Right atrium auricular region (tissue), 2 donors: ENCODE data around the gene MCRS1. TPM values are rescaled to one million over a fixed set of nuclear protein-coding genes. Genes with fewer than 3 reads are reported as not detected.

Experiments used
- DNase-seq: peaks from one replicate; pipeline ENCODE4 v3.0.0-alpha.2; 2019; ENCODE audit warnings: low spot score
- H3K27ac ChIP-seq, 2 donors: fragments of 200-600 bp; sonication (generic); 1 replicate in 1 of 2; 2 replicates in 1 of 2; pipeline ENCODE4 v1.5.1; 2016 to 2019
- H3K27me3 ChIP-seq, 2 donors: fragments of 200-600 bp; sonication (generic); one replicate each; pipeline versions ENCODE4 v1.5.1 to v1.6.0; 2017 to 2019
- H3K36me3 ChIP-seq: fragments of 200-600 bp; sonication (generic); one replicate; pipeline ENCODE4 v1.5.1; 2016
- H3K4me1 ChIP-seq, 2 donors: fragments of 200-600 bp; sonication (generic); one replicate each; pipeline versions ENCODE4 v1.5.1 to v1.6.0; 2017 to 2019
- H3K4me3 ChIP-seq, 2 donors: fragments of 200-600 bp; sonication (generic); 1 replicate in 1 of 2; 2 replicates in 1 of 2; pipeline ENCODE4 v1.5.1; 2017 to 2019; ENCODE audit warnings: mild to moderate bottlenecking in 1 of 2, moderate library complexity in 1 of 2
- H3K9me3 ChIP-seq, 2 donors: fragments of 200-600 bp; sonication (generic); one replicate each; pipeline ENCODE4 v1.5.1; 2019
- CTCF ChIP-seq, 2 donors: fragments of 200-600 bp; sonication (generic); IDR thresholded peaks; one replicate each; pipeline ENCODE4 v1.5.1; 2019; ENCODE audit warnings: antibody characterized with exemption in 2 of 2
- total RNA-seq, 2 donors: library from RNA; depleted of rRNA; stranded (reverse); fragments of >200 nt; gene quantifications; one replicate each; pipeline ENCODE4 v1.1.0, GENCODE V29; 2016

Gene MCRS1
- total RNA-seq, 2 donors from 2014 or later = 81.8 to 82.8 TPM

- peaks cover 0 to 11% of the 10 kb centered on the region in 2 donors for H3K4me1 ChIP-seq
- TF ChIP-seq CTCF (IDR thresholded peaks at IDR 0.05) = no peak
- no peaks in the 10 kb centered on the region for H3K9me3 ChIP-seq
Observed at GRCh38 chr12:49542592-49543160, 25.3 kb downstream of the MCRS1 start.

DNA sequence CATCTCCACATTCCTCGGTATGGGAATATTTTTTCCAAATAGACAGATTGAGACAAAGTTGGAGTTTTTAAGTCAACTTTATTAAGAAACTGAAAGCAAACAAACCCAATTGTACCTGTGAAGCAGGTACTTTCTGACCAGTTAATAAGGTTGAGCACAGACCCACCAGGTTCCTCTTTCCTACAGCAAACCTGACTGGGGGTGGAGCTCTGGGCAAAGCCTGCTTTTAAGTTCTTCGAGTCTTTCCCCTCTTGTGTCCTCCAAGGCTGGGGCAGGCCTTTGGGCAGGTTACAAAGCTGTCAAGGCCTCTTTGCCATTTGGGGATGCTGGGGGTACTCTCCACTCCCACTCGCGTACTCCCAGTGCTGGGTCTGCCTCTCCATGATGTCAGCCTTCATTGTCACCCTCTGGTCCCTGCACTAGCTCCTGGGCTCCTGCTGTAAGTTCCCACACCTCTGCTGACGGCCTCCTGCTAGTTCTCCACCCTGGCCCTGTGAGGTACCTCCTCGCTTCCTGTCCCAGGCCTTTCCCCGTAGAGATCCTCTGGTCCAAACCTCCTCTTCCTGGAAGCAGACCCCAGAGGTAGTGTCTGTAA lies 25.9 kb downstream of the MCRS1 start:
- Histone ChIP-seq H3K36me3 (no peaks in the 10 kb centered on the region), H3K4me3 (no peak overlapping the region), H3K27me3 (peaks cover 0 to 13% of the 10 kb centered on the region in 2 donors), H3K9me3 (no peaks in the 10 kb centered on the region), H3K27ac (no peak overlapping the region), H3K4me1 (peaks cover 0 to 14% of the 10 kb centered on the region in 2 donors)
- no peak for TF ChIP-seq CTCF (IDR thresholded peaks at IDR 0.05)
- DNase-seq = no peak

More at GRCh38 chr12:49542592-49543160, 25.3 kb downstream of the MCRS1 start:
- Histone ChIP-seq H3K4me3 (no peak overlapping the region), H3K36me3 (no peaks in the 10 kb centered on the region), H3K27me3 (peaks cover 0 to 12% of the 10 kb centered on the region in 2 donors), H3K27ac (no peak overlapping the region)
- no peak for DNase-seq

DNA sequence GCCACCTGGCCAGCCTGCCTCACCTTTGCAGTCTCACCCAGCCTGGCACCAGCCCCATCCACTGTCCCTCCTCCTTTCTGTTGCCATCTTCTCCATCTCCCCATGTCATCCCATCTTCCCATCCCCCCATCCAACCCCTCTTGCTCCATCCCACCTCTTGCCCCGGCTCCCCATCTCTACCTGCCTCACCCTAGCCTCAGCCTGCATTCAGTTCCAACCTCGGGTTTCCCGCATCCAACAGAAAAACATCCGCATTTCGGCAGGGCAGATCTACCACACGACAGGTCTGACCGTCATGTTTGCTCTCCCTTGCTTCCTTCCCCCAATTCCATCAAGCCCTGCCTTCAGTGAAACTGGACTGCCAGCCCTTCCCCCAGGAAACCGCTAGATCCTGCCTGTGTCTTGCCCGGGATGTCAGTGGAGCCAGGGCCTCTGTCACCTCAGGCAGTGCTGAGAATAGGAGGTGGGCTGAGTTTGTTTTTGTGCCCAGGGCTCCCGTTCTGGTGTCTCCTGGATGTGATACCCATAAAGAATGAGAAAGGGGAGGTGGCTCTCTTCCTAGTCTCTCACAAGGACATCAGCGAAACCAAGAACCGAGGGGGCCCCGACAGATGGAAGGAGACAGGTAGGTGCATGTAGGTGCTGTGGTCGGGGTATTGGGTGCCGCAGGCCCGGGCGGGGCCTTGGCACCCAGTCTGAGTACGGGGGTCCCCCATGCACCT lies 26.6 kb downstream of the MCRS1 start:
- H3K27ac ChIP-seq = no peak overlapping the region
- H3K9me3 ChIP-seq = no peaks in the 10 kb centered on the region
- H3K4me1 ChIP-seq = peaks cover 0 to 14% of the 10 kb centered on the region in 2 donors
- peaks cover 0 to 13% of the 10 kb centered on the region in 2 donors for H3K27me3 ChIP-seq
- no peaks in the 10 kb centered on the region for H3K36me3 ChIP-seq
- no peak overlapping the region for H3K4me3 ChIP-seq
- no peak for TF ChIP-seq CTCF (IDR thresholded peaks at IDR 0.05)
- no peak for DNase-seq

GRCh38 chr12:49540229-49541139 lies 27.5 kb downstream of the MCRS1 start:
- TF ChIP-seq CTCF (IDR thresholded peaks at IDR 0.05) = no peak
- Histone ChIP-seq H3K4me3 (no peak overlapping the region), H3K4me1 (peaks cover 0 to 14% of the 10 kb centered on the region in 2 donors), H3K9me3 (no peaks in the 10 kb centered on the region), H3K27ac (no peak overlapping the region), H3K27me3 (peaks cover 0 to 13% of the 10 kb centered on the region in 2 donors), H3K36me3 (no peaks in the 10 kb centered on the region)
- DNase-seq = no peak

DNA sequence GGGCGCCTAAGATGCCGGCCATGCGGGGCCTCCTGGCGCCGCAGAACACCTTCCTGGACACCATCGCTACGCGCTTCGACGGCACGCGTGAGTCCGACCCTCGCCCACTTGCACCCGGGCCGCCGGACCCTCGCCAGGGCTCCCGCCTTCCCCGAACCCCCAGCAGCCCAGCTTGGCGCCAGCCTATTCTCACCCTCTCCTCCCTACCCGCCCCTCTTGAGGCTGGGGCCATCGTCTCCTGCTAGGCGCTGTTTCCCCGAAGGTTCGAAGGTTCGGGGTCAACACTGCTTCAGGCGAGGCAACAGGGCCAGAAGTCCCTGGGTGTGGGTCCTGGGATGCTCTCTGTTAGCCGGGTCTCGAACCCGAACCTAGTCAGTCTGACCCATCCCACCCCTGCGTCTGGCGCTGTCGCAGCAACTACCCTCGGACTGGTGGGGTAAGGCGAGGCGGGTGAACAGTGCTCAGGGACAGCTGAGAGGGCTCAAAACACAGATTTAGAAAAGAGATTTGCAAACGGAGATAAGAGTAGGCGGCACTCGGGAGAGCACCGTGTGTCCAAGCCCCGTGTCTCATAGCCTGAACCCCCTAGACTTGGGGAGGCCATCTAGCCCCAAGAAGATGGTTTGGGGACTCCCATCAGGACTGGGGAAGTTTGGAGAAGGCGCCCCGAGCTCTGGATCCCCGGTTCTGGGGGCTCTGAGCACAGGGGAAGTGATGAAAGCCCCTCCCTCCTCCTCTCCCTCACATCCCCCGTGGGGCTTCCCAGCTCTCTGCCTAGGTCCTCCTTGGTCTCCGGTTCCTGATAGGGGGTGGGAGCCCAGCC lies 28.3 kb downstream of the MCRS1 start:
- Histone ChIP-seq H3K36me3 (no peaks in the 10 kb centered on the region), H3K4me3 (peak overlapping the region in 1 of 2 donors; percentile 57), H3K27ac (no peak overlapping the region), H3K4me1 (peaks cover 0 to 14% of the 10 kb centered on the region in 2 donors), H3K27me3 (peaks cover 0 to 13% of the 10 kb centered on the region in 2 donors), H3K9me3 (no peaks in the 10 kb centered on the region)
- TF ChIP-seq CTCF (IDR thresholded peaks at IDR 0.05) = no peak
- DNase-seq = no peak
